SHP77 (cell line): ENCODE results near the gene USPL1.
"Not testable (repeated sequence)": the region's sequence is repeated elsewhere in the genome, so short reads cannot be mapped to it uniquely, and the experiment has no call there.

Source experiments
- DNase-seq, 2 experiments: peaks; one replicate each; lab custom pipeline; 2025; lab: John Stamatoyannopoulos, UW

Gene USPL1

DNA sequence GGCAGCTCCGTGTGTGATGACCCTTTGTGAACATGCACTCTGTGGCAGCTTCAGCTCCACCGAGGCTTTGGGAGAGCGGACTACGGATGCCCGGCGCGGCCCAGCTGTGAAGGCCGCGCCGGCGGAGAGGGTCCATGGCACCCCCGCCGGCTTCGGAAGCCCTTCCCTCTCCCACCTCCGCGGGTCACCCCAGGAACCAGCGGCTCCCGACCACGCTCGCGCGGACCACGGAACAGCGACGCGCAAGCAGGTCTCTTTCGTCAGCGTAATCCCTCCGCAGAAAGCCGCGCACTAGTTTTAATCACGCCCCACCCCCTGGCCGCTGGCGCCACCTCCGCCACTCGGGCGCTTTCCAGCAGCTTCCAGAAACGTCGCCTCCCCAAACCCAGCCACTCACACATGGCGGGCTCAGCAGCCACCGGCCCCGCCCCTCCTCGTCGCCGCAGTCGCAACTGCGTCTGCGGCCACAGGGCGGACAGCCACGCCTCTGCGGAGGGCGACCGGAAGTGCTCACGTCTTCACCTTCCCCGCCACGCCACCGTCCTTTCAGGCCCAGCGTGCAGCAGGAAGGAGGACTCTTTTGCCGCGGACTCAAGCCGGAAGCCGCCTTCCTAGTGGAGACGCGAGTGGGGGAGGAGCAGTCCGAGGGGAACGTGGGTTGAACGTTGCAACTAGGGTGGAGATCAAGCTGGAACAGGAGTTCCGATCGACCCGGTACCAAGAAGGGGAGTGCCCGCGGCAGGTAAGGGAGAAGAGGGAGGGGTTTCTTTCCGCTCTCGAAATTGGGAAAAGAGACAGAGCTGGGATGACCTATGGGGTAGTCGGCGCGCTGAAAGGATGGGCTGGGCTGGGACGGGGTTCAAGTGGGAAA is at the start of gene USPL1:
Gene USPL1 (plus strand): TSS at position 606 of the 871 bp plus-strand sequence. CDS start 3,221 bp downstream, outside the sequence.
- peak; percentile 93 for DNase-seq

DNA sequence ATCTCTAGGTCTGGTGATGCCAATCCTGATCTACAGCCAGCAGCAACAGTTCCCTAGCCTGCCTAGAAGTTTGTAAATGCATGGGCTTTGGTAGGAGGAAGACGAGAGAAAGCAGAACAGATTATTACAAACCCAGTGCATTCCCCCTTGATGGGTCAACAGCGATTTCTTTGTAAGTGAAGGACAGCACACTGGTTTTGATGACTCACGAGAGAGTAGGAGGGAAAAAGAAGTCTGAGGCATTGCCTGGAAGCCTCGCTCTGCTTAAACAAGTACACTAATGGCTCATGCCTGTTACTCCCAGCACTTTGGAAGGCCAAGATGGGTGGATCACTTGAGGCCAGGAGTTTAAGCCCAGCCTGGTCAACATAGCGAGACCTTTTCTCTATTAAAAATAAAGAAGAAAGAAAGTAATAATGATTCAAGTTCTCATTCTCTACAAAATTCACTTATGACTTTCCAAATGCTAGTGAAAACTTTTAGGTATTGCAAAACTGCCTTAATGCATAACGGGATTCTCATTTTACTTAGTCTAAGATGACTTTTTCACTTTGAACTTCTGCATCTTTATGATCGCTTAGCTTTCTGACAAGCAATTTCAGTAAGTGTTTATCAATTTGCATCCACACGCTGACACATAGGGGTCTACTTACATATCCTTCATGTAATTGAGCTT is 47.7 kb upstream of the USPL1 start:
- no peak for DNase-seq

DNA sequence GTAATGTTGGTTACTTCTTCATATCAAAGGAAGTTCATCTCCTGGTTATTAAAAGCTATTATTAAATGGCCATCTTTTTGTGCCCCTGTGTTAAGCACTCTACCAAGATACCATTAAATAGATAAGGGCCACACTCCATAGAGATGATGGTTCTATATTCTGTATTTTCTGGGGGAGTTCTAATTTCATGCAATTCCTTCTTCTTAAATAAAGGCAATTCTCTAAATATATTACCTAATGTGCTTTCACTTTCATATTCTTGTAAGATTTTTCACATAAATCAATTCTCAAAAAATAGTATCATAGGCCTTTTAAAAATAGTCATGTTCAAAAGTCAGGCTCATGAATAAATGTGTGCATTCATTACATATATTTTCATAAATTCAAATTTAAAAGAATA is 47.0 kb upstream of the USPL1 start:
- DNase-seq, result no peak

DNA sequence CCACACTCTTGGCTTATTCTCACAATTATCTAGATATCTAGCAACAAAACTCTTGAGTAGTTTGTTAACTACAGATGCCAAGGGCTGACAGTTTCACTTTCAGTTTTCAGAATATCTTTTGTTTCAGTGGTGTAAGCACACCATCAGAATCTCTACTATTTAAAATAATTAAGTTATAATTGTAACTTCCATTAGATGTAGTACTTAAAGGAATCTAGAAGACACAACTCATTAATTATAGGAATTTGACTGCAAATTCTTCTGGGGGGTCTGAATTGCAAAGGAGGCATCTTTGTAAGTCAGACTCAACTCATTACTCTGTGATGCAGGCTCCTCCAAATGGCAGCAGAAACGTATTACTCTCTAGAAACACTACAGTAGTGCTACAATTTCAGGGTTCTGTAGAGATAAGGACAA is 44.9 kb upstream of the USPL1 start:
- no peak for DNase-seq

DNA sequence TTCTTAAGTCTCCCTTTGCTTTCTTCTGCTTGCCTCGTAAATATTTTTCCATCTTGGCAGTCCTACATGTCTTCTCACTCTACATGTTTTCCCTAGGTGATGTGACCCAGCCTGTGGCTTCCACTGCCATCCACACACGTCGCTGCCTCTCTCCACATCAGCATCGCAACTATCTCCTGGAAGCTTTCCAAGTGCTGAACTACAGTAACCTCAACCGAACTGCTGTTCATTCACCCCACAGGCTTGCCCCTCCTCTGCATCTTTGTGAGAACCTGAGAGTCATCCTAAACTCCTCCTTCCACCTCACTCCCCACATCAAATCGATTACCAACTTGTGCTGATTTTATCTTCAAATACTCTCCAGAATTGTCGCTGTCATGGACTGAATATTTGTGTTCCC is 41.2 kb upstream of the USPL1 start:
- no peak for DNase-seq

DNA sequence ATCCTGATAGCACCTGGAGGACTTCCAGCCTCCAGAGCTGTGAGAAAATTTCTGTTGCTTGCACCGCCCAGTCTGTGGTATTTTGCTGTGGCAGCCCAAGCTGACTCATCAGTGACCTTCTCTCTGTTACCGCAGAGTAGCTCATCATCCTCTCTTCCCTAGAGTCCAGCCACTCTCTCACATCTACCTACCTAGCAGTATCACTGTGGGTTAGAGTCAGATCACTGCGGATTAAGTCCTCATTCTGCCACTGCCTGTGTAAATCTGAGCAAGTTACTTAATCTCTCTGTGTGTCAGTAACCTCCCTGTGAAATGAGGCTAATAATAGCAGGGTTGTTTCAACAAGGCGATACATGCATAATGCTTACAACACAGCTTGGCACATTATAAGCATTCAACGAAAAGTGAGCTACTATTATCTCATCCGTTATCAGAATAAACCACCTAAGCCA is 40.3 kb upstream of the USPL1 start:
- no peak for DNase-seq

DNA sequence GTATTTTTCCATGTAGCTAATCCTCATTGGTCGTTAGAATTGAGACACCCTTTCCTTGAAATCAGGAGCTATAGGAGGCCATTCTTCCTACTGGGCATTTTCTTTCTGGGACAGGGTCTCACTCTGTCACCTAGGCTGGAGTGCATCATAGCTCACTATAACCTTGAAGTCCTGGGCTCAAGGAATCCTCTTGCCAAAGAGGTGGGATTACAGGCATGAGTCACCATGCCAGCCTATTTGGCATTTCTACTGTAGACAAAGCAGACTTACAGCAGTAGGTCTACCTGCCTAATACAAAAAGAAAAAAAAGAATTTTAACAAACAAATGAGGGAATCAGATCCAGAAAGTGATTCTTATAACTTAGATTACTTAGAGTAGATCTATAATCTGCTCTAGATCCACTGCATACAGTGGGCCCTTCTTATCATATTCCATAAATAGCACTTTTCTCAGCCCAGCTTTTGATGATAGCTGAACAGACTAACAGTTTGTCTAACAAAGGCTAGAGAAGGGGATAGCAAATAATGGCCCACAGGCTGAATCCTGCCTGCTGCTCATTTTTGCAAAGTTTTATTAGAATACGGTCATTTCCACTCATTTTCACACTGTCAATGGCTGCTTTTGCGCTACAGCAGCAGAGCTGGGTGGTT is 36.7 kb upstream of the USPL1 start:
- no peak for DNase-seq

DNA sequence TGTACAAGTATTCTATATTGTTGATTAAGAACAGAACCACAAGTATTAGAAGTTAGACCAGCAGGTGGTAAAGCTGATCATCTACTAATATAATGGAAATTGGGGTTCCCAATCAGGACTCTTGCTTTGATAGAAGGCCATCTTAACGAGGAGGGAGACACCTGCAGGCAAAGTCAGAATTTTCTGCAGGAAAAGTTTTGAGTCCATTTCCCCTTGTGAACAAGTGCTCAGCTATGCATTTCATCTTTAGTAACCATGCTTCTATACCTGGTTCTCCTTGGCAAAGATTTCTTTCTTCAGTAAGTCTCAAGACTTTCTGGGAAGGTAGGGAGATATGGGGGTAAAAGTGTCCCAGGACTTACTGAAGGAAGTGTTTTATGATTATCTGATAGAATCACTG is 36.1 kb upstream of the USPL1 start:
- DNase-seq, result no peak

DNA sequence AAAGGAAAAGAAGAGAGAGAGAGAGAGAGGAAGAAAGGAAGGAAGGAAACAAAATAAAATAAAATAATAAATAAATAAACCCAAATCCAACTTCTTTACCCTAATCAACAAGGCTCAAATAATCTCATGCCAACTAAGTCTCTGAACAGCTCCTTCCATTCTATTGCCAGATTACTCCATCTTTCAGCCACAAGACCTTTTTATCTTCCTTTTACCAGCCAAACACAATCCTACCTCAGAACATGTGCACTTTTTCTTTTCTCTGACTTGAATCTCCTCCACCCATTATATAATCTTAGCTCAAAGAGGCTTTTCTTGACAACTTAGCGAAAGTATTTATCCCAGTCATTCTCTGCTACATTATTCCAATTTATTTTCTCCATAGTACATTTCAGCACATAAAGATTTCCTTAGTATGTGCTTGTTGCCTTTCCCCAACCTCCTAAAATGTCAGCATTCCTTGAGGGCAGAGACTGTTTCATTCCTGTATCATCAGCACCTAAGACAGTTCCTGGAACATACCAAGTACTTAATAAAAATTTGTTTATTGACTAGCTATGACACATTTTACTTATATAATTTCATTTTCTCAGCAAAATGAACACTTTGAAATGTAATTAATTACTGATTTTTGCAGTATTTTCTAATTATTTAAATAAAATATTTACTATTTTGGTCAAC is 33.5 kb upstream of the USPL1 start:
- DNase-seq, result no peak

DNA sequence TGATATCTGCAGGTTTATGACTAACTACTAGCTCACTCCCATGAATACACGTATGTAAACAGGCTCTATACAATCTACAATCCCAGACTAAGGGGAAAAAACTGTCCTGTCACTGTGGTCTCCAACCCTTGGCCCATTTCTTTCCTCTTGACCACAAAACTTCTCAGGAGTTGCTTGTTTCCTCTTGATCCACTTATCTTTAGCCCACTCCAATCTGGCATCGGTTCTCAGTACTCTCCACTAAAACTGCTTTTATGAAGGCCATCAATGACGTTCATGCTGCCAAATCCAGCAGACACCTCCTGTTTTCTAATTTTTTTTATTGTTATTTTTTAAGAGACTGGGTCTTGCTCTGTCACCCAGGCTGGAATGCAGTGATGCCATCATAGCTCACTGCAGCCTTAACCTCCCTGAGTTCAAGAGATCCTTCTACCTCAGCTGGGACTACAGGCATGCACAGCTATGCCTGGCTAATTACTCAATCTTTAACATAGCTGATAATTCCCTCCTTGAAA is 31.9 kb upstream of the USPL1 start:
- no peak for DNase-seq

DNA sequence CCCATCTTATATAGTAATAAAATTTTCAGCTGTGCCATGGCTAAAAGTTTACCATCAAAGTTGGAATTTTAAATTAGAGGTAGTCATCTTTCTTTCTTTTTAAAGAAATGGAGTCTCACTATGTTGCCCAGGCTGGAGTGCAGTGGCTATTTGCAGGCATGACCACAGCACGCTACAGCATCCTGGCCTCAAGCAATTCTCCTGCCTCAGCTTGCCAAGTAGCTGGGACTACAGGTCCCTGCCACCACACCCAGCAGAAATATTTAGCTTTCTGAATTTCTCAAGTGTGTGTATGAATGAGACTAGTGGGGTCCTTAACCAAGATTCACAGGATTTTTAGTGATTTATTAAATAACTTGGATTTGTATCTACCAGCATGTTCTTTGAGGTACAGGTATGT is 30.5 kb upstream of the USPL1 start:
- DNase-seq, result no peak

DNA sequence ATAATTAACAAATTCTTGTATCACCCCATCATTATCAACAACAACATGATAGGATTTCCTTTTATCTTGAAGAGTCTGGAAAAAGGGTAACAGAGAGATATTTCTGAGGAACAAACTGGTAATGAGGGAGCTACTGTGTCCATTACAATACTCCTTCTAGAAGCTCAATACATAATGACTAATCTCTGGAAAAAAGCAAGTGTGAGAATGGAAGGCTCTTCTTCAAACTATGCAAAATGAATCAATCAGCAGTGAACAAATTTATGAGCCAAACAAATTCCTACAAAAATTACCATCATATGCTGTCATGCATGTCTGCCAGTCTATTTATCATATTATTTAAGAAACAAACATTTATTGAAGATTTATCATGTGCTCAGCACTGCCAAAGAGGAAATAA is 30.0 kb upstream of the USPL1 start:
- DNase-seq, result no peak

DNA sequence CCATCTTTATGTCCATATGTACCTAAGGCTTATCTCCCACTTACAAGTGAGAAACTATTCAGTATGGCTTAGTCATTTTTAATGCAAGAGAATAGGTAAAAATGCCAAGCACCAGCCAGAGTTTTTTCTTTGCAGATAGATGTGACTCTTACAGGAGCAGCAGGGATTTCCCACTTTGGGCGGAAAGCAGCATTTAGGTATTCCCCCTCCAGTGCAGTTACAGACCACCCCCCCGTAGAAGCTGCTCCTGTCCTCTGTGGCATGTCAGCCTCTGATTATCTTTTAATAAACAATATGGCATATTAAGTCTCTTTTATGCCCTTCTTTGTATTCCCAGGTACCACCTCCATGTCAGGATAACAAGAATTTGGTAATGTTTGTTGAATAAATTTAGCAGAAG is 24.7 kb upstream of the USPL1 start:
- no peak for DNase-seq

DNA sequence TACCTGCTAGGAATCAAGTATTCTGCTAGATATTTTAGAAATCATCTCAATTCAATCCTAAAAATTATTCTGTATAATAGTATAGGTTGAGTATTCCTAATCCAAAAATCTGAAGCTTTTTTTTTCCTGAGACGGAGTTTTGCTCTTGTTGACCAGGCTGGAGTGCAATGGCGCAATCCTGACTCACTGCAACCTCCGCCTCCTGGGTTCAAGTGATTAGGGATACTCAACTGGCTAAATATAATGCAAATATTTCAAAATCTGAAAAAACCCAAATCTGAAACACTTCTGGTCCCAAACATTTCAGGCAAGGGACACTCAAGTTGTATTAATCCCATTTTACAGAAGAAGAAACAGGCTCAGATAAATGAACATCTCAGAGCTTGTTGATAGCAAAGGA is 17.2 kb upstream of the USPL1 start:
- DNase-seq, result no peak

DNA sequence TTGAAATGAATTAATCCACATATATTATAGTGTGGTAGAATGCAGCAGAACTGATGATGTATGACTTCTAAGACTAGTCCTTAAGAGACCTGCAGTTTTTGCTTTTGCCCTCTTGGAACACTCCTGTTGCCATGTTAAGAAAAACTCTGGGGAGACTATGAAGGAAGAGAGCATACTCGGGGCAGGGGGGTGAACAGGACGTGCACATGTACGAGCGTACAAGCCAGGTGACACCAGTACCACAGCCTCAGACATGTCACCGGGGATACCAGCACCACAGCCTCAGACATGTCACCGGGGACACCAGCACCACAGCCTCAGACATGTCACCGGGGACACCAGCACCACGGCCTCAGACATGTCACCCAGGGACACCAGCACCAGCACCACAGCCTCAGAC is 15.9 kb upstream of the USPL1 start:
- no peak for DNase-seq

DNA sequence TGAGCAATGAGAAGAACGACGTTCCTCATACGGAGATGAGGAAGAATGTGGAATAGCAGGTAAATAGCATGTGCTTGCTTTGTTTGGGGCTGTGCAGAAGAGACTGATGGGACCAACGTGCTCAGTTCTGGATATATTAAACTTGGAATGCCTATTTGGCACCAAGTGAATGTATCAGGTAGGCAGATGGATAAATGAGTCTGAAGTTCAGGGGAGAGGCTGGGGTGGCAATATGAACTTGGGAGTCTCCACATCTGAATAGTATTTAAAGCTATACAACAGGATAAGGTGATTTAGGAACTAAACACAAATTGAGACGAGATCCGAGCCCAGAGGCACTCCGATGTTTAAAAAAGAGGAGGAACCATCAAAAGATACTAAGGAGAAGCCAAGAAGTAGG is 12.7 kb upstream of the USPL1 start:
- DNase-seq, result no peak

DNA sequence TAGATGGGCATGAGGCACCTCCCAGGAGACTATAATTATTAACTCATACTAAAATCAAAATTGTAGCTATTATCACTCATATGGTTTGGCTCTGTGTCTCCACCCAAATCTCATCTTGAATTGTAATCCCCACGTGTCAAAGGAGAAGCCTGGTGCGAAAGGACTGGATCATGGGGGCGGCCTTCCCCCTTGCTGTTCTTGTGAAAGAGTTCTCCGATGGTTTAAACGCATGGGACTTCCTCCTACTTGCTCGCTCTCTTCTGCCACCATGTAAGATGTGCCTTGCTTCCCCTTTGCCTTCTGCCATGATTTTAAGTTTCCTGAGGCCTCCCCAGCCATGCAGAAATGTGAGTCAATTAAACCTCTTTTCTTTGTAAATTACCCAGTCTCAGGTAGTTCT is 10.5 kb upstream of the USPL1 start:
- not testable (repeated sequence) for DNase-seq

DNA sequence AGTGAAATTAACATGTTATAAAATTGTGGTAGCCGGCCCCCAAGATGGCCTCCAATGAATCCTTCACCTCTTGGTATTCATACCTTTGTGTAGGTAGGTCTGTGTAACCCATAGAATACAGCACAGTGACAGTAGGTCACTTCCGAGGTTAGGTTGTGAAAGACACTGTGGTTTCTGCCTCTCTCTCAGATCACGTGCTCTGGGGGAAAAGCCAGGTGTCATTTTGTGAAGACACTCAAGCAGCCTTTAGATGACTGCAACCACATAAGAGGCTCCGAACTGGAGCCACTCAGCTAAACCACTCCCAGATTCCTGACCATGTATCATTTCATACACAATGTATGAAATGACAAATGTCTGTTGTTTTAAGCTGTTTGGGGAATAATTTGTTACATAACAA is 9.8 kb upstream of the USPL1 start:
- DNase-seq, result no peak

DNA sequence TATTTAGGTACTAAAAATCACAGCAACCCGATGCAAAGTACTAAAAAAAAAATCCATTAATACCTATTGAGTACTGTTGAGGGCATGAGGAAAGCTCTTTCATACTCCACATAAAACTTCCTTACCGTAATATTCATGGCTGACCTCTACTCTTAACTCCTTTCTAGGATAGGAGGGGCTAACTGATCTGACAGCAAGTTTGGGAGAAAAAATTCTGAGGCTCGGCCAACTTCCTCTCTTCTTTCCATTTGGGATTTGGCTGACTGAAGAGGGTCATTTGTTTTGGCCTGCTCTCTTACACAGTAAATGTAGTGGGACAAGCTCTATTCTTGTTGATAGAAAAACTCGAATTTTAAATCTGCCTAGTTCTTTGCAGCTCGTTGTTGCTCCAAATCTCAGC is 9.4 kb upstream of the USPL1 start:
- DNase-seq, result no peak

DNA sequence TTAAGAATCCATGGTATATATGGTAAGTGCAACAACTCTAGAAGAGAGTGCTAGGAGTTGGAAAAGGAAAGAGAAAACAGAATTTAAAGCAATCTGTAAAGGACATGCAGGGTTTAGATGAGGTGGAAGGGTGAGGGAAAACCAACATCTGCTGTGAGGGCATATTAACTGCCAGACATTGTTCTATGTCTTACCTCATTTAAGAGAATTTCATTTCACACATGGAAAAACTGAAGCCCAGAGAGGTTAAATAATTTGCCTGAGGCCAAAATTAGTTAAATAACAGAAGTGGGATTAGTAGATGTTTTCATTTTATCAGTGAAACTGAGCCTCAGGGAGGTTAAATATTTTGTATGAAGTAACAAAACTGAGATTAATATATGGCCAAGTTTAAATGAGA is 7.4 kb upstream of the USPL1 start:
- DNase-seq, result no peak

DNA sequence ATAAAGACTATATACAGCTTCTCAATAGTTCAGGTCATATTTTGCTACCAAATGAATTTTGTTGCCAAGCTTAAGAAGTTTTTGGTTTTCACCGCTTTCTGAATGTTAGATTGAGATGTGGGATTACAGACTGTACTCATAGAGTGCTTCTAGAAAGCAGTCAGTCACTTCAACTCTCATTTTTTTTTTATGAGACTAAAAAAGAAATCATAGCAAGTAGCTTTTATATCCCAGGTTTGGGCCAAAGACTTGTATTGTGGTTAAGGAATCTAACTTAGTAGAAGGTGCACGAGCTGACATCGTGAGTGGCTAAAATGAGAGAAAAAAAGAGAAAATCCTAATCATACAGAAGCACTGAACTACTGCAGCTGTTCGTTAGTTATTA is 2.2 kb upstream of the USPL1 start:
- DNase-seq, result no peak

DNA sequence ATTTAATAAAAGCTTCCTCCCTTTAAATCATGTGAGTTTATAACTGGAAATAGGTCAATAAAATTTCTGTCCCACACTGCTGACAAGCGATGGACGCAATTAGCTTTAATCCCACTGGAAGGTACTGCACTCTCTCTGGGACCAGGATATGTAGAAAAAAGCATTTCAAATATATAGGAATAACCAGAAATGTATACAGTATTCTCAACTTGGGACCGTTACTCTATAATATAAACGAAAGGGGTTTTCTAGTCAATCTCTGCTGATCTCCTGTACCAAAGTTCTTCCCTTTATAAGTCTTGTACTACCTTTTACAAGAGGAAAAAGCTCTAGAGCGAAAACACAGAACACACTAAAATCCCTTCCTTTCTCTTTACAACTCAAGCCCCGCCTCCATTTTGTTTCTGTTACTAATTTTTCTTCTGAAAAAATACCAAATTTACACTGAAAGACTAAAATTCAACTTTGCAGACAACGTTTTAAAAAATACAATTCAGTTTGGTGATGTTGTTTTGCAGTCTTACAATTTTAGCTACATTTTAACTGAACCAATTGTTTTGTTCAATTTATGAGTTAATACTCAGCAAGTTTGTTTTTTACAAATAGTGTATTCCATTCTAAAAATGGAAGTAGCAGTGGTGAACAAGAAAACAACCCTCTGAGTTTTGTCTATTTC is 1.7 kb upstream of the USPL1 start:
- DNase-seq, result no peak
